RCC 7860 (cell line): ENCODE measurements around the gene CEP83.
"Not testable (repeated sequence)": the region's sequence is repeated elsewhere in the genome, so short reads cannot be mapped to it uniquely, and the experiment has no call there.

Source experiments
- DNase-seq: peaks from one replicate; pipeline ENCODE4 v3.0.0-alpha.2; 2015; ENCODE audit warnings: low spot score
- FAIRE-seq: peaks from 2 replicates; lab custom pipeline; 2012; peaks lifted over from hg19 to GRCh38; lab: Jason Lieb, UNC

The CEP83 gene

DNA sequence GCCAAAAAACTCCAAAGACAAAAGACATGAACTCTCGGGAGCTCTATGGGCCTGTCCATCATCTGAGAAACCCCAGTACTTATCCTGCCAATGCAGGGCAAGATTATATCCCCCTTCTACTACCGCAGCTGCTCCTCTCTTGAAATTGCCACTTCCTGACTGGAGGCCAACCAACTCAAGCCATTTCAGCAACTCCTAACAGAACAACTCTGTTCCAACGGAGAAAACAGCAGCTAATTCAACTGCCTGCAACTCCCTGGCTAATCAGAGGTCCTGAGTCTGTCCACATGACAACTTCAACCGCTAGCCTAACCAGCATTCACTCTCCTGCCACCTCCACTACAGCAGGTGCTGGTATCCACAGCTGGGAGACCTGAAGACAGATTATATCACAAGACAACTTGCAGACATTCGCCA is 24.1 kb downstream of the CEP83 start:
- FAIRE-seq (no peak), DNase-seq (no peak)

DNA sequence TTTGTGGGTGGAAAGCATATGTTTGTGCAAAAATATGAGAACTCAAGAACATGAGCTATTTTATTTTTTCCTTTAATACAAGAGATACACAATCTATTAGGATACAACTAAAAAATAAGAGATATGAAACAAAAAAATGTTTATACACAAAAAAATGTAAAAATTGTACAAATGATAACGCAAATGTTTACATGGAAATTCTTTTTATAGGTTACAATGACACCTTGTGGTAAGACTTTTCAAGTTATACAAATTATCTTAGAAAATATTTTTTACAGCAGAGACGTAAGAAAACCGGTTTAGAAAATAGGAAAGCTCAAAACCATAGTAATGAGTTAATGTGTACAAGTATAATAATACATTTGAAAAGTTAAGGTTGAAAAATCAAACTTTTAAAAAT is 25.5 kb downstream of the CEP83 start:
- no peak for FAIRE-seq

DNA sequence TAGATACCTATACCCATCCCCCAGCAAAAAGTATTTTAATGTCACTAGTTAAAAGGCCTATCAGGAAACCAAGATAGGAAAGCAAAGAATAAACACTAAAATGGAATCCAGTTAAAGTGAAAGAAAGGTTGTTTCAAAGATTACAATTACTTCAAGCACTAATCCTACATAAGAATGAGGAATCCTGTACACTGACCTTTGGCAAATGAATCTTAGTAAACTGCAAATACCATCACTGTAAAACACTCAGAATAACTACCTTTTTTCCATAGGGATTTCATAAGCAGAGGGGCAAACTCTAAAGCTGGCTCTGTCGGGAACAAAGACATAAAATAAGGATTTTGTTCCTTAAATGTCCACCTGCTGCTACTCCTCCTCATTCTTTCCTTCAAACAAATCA is 25.9 kb downstream of the CEP83 start:
- FAIRE-seq, result no peak
- DNase-seq, result no peak

More for the DNA sequence above, 25.5 kb downstream of the CEP83 start:
- DNase-seq, result no peak

DNA sequence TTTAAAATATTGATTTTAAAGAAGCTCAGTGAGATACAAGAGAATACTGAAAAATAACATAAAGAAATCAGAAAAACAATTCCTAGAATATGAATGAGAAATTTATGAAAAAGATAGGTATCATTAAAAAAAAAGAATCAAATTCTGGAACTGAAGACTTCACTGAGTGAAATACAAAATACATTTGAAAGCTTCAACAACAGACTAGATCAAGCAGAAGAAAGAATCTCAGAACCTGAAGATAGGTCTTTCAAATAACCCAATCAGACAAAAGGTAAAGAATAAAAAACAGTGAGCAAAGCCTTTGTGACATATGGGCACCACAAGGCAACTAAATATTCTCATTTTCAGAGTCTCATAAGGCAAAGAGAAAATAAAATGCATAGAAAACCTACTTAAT is 29.4 kb downstream of the CEP83 start:
- no peak for DNase-seq
- no peak for FAIRE-seq

DNA sequence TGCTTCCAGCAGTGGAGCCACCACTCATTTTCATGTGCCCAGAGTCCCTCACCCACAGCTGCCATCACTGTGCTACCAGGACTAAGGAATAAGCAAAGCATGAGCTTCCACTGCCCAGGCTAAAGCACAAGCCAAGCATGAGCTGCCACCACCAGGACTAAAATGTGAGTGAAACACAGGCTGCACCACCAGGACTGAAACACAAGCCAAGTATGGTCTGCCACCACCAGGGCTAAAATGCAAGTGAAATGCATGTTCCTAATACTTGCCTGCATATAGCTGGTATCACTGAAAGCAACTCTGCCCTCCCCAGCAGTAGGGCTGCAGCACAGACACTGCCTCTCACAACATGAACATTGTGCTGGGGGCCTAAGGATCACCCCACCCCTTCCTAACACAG is 30.0 kb downstream of the CEP83 start:
- no peak for FAIRE-seq
- no peak for DNase-seq

DNA sequence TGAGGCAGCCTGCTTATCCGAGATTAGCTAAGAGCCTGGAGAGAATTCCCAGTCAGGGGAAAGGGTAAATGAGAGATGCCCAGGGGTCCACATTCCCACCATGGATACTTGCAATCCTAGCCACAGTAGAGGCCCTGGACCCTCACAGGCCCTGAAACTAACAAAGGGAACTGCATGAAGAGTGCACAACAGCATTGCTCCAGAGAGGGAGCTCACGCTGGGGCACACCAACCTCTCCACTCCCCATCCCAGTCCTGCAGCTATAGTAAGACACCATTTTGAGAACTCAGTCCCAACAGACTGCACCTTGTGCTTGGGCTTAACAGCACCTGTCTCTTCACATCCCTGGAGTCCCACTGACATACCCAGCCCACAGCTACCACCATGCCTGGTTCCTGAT is 30.5 kb downstream of the CEP83 start:
- FAIRE-seq (no peak), DNase-seq (no peak)

DNA sequence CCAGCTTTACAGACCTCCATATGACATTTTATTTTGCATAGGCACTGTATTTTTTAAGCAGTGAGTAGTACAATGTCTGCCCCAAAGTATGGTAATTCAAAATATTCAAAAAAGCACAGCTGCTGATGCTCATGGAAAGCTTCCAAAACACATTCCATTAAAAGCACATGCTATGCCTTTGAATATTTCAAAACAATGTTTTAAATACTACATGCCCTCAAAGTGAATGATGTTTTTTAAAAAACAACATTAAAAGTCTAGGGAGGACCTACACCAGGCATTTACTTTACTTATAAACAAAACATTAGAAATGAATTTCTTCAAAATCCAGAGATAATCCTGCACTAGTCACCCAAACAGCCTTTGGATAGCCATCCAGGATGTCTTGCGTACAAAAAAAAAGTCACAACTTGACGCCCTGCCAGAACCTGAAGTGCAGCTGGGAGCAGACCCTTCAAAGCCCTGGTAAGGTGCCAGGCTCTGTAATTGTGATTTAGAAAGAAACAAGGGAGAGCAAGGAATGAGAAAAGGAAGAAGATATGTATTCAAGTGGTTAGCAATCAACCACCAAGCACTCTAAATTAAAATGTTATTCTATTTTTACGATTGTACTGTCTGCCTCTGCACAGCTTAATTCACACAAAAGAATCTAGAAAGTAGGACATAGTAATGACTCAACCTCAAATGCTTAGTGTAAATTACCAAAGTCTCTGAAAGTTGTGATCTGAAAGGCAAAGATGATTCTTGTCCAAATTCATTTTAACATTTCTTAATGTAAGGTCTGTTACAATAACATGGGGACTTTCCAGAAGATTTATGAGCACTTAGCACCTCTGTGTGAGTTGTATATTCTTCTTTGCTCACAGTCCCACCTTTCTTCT is 31.9 kb downstream of the CEP83 start:
- DNase-seq (no peak), FAIRE-seq (no peak)

DNA sequence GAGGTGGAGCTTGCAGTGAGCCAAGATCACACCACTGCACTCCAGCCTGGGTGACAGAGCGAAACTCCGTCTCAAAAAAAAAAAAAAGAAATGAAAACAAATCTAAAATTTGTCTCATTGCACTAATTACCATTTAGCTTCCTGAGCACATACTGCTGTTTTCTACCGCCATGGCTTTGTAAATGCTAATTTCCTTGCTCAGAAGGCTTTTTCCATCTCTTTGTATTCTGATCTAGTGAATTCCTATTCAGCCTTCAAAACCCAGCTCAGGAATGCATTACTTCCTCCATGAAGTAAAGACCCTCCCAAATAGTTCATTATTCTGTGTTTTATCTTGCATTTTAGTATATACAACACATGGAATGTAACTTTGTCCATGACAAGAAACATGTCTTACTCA is 33.6 kb downstream of the CEP83 start:
- DNase-seq, result no peak
- no peak for FAIRE-seq

DNA sequence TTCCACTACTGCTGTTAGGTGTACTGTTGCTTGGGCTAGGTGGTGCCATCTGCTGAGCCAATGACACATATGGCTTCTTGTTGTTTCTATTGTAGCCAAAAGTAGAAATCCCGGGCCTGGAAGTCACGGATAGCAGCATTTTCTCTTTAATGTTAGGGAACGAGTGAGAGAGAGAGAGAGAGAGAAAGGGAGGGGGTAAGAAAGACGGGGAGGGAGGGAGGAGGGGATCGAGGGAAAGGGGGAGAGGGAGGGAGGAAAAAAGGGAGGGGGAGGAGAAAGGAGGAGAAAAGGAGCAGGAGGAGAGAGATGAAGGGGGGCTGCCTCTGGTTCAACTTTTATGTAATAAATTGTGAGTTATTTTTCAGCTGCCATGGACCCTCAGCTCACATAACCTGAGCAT is 34.8 kb downstream of the CEP83 start:
- not testable (repeated sequence) for FAIRE-seq, DNase-seq

DNA sequence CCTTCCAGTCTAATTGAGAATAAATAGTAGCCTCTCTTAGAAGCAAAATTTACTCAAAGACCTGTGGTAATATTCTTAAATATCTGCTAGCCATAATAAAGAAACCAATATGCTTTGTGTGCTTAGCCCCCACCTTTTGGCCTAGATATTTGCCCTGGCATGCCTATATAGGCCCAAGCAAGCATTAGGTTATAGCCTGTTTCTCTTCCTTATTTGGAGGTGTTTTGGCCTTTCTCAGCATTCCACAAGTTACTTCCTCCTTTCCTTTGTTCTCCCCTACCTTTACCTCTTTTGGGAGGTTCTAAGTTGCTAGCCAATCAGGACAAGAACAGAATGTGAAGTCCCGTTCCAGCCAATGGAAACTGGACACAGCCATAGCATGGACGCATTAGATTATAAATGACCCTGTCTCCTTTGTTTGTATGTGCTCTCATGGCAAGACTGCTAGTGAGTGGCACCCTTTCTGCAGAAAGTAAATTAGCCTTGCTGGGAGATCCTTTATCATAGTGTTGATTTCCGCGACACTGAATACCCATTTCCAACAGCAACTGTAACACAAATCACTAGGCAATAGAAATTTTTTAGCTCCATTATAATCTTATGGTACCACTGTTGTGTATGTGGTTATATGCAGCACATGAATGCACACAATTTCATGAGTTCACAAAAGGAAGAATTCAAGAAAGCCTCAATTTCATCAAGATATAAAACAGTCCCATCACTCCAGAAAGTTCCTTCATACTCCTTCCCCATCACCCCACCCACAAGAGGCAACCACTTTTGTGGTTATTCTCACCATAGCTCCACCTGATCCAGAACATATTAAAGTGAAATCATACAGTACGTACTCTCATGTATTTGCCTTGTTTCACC is 37.6 kb downstream of the CEP83 start:
- DNase-seq (no peak), FAIRE-seq (no peak)

DNA sequence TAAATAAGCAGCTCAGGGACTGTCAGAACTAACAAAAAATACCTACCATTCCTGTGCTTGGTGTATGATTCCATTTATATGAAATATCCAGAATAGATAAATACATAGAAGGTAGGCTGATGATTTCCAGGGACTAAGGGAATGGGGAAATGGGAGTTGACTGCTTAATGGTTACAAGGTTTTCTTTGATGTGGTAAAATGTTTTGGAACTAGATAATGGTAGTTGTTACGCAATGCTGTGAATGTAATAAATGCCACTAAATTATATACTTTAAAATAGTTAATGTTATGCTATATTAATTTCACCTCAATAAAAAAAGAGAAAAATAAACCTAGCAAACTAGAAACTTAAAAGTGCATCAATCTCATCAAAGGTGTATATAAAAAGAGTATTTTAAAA is 41.1 kb downstream of the CEP83 start:
- FAIRE-seq, result no peak
- no peak for DNase-seq

DNA sequence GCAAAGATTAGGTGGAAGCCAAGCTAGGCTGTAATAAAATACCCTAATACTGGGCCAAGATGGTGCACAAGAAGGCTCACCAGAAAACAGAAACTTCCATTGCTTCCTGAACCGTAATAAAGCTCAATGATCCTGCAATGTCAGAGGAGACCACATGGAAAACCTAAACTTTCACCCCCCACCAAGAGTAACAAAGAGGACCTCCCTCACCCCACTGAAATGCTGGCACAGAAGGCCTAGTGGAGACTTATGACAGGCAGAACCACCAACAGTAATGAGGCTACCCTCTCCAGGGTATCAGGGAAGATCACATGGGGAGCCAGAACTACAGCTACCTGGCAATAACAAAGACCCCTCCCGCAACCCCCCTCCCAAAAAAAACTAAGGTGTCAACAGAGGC is 43.1 kb downstream of the CEP83 start:
- FAIRE-seq (no peak), DNase-seq (no peak)

DNA sequence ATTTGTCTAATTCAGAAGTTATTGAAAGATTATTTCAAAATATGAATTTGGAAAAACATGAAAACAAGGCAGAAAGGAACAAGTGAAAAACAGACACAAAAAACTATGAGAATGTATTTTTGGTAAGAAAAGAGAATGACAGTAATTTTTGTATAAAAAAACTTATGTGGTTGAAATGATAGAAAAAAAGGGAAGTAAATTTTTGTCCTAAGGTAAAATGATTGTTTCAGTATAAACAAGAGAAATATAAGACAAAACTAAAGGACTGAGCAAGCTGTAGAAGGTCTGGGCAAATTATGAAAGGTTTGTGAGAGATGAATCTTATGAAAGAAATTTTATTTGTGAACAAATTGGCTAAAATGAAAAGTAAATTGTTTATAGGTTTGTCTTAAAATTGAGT is 44.6 kb downstream of the CEP83 start:
- DNase-seq, result no peak
- no peak for FAIRE-seq

DNA sequence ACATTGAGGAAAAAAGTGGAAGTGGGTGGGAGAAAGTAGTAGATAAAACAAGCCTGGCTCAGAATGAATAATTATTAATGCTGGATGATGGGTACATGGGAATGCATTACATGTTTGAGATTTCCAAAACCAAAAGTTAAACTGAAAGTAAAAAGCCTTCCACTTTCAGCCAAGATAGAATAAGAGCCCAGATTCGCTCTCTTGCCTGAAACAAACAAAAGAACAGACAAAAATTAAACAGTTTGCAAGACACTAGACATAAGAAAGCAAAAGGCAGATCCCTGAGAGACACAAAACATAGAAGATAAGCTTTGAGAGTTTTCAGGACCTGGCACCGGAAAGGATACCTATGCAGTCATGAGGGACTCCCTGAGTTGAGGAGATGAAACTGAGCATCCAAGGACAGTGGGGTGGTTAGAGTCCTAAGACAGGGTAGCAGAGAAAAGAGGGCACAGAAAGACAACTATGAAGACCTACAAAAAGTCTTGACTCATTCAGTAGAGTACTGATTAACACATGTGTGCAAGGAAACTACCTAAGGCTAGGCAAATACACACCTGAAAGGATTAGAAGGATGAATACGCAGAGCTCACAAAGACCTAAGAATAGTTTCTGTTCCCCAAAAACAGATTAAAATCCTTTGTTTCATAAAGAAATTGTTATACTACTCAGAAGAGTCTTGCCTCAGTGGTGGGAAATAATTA is 54.1 kb downstream of the CEP83 start:
- FAIRE-seq, result no peak
- no peak for DNase-seq

DNA sequence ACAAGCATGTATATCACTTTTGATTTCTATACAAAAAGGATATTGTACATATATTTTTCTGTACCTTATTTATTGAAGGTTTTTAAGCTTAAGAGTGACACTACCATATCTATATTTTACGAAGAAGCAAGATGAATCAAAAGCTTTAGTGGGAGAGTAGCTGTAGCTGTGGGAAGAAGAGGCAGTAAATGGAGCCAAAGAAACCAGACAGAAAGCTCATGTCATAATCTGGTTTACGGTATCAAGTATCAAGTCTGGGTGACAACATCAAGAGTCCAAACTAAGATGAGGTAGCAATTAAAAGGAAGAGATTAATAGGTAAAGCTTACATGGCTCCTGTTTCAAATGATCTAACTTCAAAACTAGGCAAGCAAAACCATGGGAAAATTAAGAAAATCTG is 54.8 kb downstream of the CEP83 start:
- DNase-seq, result no peak
- no peak for FAIRE-seq

DNA sequence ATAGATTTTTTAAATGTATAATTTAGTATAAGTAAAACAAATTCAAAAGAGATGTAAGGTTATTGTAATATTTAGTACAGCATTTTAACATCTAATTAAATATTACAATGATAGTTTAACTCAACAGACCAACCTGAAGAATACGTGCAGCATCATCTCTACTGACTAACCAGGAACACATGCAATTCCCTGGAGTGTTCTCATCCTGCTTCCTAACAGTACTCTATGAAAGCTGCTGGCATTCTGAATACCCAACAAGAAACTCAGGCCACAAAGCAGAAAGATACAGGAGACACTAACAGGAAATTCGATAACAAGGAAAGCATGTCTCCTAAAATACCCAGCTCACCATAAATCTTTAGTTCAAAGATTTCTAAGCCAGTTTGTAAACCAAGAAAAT is 58.3 kb downstream of the CEP83 start:
- FAIRE-seq, result no peak

DNA sequence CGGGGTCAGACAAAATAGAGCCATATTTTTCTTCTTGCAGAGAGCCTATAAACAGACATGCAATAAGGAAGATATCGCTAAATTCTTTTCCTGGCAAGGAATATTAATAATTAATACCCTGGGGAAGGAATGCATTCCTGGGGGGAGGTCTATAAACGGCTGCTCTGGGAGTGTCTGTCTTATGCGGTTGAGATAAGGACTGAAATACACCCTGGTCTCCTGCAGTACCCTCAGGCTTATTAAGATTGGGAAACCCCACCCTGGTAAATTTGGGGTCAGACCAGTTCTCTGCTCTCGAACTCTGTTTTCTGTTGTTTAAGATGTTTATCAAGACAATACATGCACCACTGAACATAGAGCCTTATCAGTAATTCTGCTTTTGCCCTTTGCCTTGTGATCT is 61.0 kb downstream of the CEP83 start:
- not testable (repeated sequence) for FAIRE-seq, DNase-seq

More for the DNA sequence above, 58.3 kb downstream of the CEP83 start:
- DNase-seq, result no peak

DNA sequence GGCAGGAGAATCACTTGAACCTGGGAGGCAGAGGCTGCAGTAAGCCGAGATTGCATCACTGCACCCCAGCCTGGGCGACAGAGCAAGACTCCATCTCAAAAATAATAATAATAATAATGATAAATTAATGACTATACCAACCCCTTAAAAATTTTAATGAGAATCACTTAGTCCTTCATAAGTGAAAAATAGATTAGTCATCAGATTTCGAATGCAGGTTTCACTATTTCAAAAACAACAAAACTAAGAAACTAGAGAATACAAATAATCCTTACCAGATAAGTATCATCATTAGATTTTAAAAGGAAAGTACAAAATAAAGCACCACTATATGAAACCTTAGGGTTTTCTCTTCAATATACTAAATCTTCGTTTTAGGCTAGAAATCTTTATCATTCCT is 62.3 kb downstream of the CEP83 start:
- FAIRE-seq, result no peak
- no peak for DNase-seq

DNA sequence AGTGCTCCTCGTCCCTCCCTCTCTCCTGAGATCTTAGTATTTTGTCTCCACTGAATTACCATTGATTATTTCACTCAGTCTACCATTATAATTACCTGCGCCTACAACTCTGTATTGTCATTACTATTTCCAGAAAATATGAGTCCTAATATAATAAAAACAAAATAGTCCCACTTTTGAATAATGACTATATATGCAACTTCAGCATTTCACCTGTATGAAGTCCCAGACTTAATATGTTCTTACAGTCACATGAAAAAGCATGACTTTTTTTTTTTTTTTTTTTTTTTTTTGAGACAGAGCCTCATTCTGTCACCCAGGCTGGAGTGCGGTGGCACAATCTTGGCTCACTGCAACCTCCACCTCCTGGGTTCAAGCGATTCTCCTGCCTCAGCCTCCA is 63.7 kb downstream of the CEP83 start:
- FAIRE-seq, DNase-seq: not testable (repeated sequence)

DNA sequence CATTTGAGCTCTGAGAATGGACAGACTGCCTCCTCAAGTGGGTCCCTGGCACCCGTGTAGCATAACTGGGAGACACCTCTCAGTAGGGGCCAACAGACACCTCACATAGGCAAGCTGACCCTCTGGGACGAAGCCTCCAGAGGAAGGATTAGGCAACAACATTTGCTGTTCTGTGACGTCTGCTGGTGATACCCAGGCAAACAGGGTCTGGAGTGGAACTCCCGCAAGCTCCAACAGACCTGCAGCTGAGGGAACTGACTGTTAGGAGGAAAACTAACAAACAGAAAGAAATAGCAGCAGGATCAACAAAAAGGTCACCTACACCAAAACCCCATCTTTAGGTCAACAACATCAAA is 69.6 kb downstream of the CEP83 start:
- FAIRE-seq (no peak), DNase-seq (no peak)

DNA sequence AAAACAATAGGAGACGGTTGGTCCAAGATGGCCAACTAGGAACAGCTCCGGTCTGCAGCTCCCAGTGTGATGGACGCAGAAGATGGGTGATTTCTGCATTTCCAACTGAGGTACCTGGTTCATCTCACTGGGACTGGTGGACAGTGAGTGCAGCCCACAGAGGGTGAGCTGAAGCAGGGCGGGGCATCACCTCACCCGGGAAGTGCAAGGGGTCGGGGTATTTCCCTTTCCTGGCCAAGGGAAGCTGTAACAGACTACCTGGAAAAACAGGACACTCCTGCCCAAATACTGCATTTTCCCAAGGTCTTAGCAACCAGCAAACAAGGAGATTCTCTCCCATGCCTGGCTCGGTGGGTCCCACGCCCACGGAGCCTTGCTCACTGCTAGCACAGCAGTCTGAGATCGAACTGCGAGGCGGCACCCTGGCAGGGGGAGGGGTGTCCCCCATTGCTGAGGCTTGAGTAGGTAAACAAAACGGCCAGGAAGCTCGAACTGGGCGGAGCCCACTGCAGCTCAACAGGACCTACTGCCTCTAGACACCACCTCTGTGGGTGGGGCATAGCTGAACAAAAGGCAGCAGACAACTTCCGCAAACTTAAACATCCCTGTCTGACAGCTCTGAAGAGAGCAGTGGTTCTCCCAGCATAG is 70.1 kb downstream of the CEP83 start:
- FAIRE-seq, DNase-seq: not testable (repeated sequence)
